Measurements from ENCODE around the gene PROZ.
"Not testable (repeated sequence)": the region's sequence is repeated elsewhere in the genome, so short reads cannot be mapped to it uniquely, and the experiment has no call there.

PROZ gene

GRCh38 chr13:113155201-113155600 lies 3.2 kb upstream of the PROZ start:
- no peak for DNase-seq

GRCh38 chr13:113155982-113156655 lies 2.3 kb upstream of the PROZ start:
- DNase-seq, result no peak

- DNase-seq, result no peak
These were observed 1.1 kb upstream of the PROZ start for GRCh38 chr13:113157206-113157928.

GRCh38 chr13:113158946-113159345 lies 498 bp downstream of the PROZ start:
- no peak for DNase-seq

- no peak for DNase-seq
These were observed 1.3 kb downstream of the PROZ start for GRCh38 chr13:113159701-113160100.

- no peak for DNase-seq
These were observed 2.5 kb downstream of the PROZ start for GRCh38 chr13:113160983-113161382.

GRCh38 chr13:113161433-113161832 lies 3.0 kb downstream of the PROZ start:
- DNase-seq, result no peak

- DNase-seq, result not testable (repeated sequence)
These were observed 3.5 kb downstream of the PROZ start for GRCh38 chr13:113161975-113162374.

- no peak for DNase-seq
These were observed 4.6 kb downstream of the PROZ start for GRCh38 chr13:113162783-113163685.

- DNase-seq, result no peak
These were observed 6.0 kb downstream of the PROZ start for GRCh38 chr13:113164492-113164891.

GRCh38 chr13:113166266-113166665 lies 7.8 kb downstream of the PROZ start:
- no peak for DNase-seq

GRCh38 chr13:113166681-113167080 lies 8.2 kb downstream of the PROZ start:
- no peak for DNase-seq

- no peak for DNase-seq
These were observed 8.7 kb downstream of the PROZ start for GRCh38 chr13:113167155-113167554.

GRCh38 chr13:113167575-113167974 lies 9.1 kb downstream of the PROZ start:
- DNase-seq, result no peak

GRCh38 chr13:113168211-113168610 lies 9.8 kb downstream of the PROZ start:
- no peak for DNase-seq

- no peak for DNase-seq
These were observed 11.1 kb downstream of the PROZ start for GRCh38 chr13:113169277-113170272.

GRCh38 chr13:113170511-113170910 lies 12.1 kb downstream of the PROZ start:
- DNase-seq, result no peak

GRCh38 chr13:113171250-113172125 lies 13.0 kb downstream of the PROZ start:
- DNase-seq, result no peak

- no peak for DNase-seq
These were observed 14.0 kb downstream of the PROZ start for GRCh38 chr13:113172419-113172926.

- no peak for DNase-seq
These were observed 17.8 kb downstream of the PROZ start for GRCh38 chr13:113176280-113176679.

All from hypothalamus (tissue), 51 donors.